CD8-positive, alpha-beta memory T cell (primary cell): Measurements from ENCODE around the gene BCAP29. TPM values are rescaled to one million over a fixed set of nuclear protein-coding genes. Genes with fewer than 3 reads are reported as not detected.

Experiments
- CTCF ChIA-PET: fragments of 350-600 bp; sonication (Branson Sonifier 250); formaldehyde crosslinking; loops from one replicate; lab custom pipeline; 2021; ENCODE audit warnings: antibody characterized with exemption; lab: Charles Lee
- POLR2A ChIA-PET: fragments of 350-600 bp; sonication (Branson Sonifier 250); formaldehyde crosslinking; loops from one replicate; lab custom pipeline; 2021; ENCODE audit warnings: antibody characterized with exemption; lab: Charles Lee
- DNase-seq, 5 donors: peaks; one replicate each; pipeline versions ENCODE4 v3.0.0 to v3.0.0-alpha.2; 2020 to 2022; ENCODE audit warnings: mixed read lengths in 1 of 5
- H3K27ac ChIP-seq: one replicate; pipeline ENCODE4 v1.7.0; 2013; ENCODE audit warnings: low read depth, mild to moderate bottlenecking, low read length, moderate library complexity
- H3K27me3 ChIP-seq: 2 replicates; pipeline ENCODE4 v1.7.0; 2013; ENCODE audit warnings: low read length, mild to moderate bottlenecking; ENCODE audit not compliant: insufficient read depth, poor library complexity, severe bottlenecking
- H3K36me3 ChIP-seq: 2 replicates; pipeline ENCODE4 v1.7.0; 2013; ENCODE audit warnings: mild to moderate bottlenecking, low read length, moderate library complexity; ENCODE audit not compliant: insufficient read depth
- H3K4me1 ChIP-seq: 2 replicates; pipeline ENCODE4 v1.7.0; 2013; ENCODE audit warnings: mild to moderate bottlenecking, low read length, moderate library complexity; ENCODE audit not compliant: insufficient read depth
- H3K4me3 ChIP-seq: 2 replicates; pipeline ENCODE4 v1.7.0; 2013; ENCODE audit warnings: mild to moderate bottlenecking, low read length
- H3K9me3 ChIP-seq: 2 replicates; pipeline ENCODE4 v1.7.0; 2013; ENCODE audit warnings: mild to moderate bottlenecking, low read length
- H3K27ac Mint-ChIP-seq, 8 donors: one replicate each; pipeline ENCODE4 v1.8.0; 2020 to 2021; ENCODE audit warnings: mixed read lengths in 8 of 8, mild to moderate bottlenecking in 6 of 8, inconsistent platforms in 3 of 8, moderate library complexity in 3 of 8
- H3K27me3 Mint-ChIP-seq, 2 donors: one replicate each; pipeline ENCODE4 v1.8.0; 2020 to 2021; ENCODE audit warnings: mixed read lengths in 2 of 2, mild to moderate bottlenecking in 1 of 2, moderate library complexity in 1 of 2
- H3K36me3 Mint-ChIP-seq, 3 donors: one replicate each; pipeline ENCODE4 v1.8.0; 2020 to 2021; ENCODE audit warnings: mixed read lengths in 3 of 3, inconsistent platforms in 1 of 3, mild to moderate bottlenecking in 1 of 3
- H3K4me1 Mint-ChIP-seq, 3 donors: one replicate each; pipeline ENCODE4 v1.8.0; 2020 to 2021; ENCODE audit warnings: mixed read lengths in 3 of 3, inconsistent platforms in 1 of 3, mild to moderate bottlenecking in 1 of 3
- H3K4me3 Mint-ChIP-seq, 7 donors: one replicate each; pipeline ENCODE4 v1.8.0; 2020 to 2021; ENCODE audit warnings: mixed read lengths in 7 of 7, mild to moderate bottlenecking in 6 of 7, moderate library complexity in 4 of 7, inconsistent platforms in 2 of 7
- H3K9me3 Mint-ChIP-seq, 5 donors: one replicate each; pipeline ENCODE4 v1.8.0; 2020 to 2022; ENCODE audit warnings: mixed read lengths in 5 of 5, mild to moderate bottlenecking in 3 of 5, moderate library complexity in 2 of 5, inconsistent platforms in 1 of 5
- polyA plus RNA-seq: library from polyadenylated mRNA; unstranded; fragments of 300-500 nt; fragmentation: Illumina TruSeq; gene quantifications from one replicate; pipeline ENCODE4 v1.2.3, GENCODE V29; 2021
- total RNA-seq, 2 experiments: library from RNA; stranded (reverse); gene quantifications; one replicate each; pipeline ENCODE4 v1.2.3, GENCODE V29; 2021

The BCAP29 gene
- total and polyA plus RNA-seq, 3 experiments from 2014 or later = 44.6 to 48.7 (median 46.5) TPM

GRCh38 chr7:107613439-107613838 is 33.4 kb downstream of the BCAP29 start:
- Histone ChIP-seq H3K4me1 (no peaks in the 10 kb centered on the region), H3K27ac (no peak overlapping the region), H3K27me3 (no peaks in the 10 kb centered on the region), H3K36me3 (peaks cover 5% of the 10 kb centered on the region), H3K4me3 (no peak overlapping the region), H3K9me3 (no peaks in the 10 kb centered on the region)
- H3K27ac Mint-ChIP-seq = peak overlapping the region in 1 of 8 donors; percentile 1
- ChIA-PET CTCF (no interaction called here), POLR2A (no interaction called here)
- H3K9me3 Mint-ChIP-seq = no peaks in the 10 kb centered on the region
- no peak overlapping the region for H3K4me3 Mint-ChIP-seq
- peaks cover 10 to 44% (median 11%) of the 10 kb centered on the region in 3 donors for H3K36me3 Mint-ChIP-seq
- H3K27me3 Mint-ChIP-seq = no peaks in the 10 kb centered on the region
- no peak for DNase-seq
- H3K4me1 Mint-ChIP-seq = no peaks in the 10 kb centered on the region

- H3K9me3 ChIP-seq = no peaks in the 10 kb centered on the region
- H3K4me1 ChIP-seq = no peaks in the 10 kb centered on the region
- H3K27ac ChIP-seq = no peak overlapping the region
- Mint-ChIP-seq H3K27me3 (no peaks in the 10 kb centered on the region), H3K4me3 (no peak overlapping the region), H3K27ac (peak overlapping the region in 1 of 8 donors; percentile 1), H3K4me1 (no peaks in the 10 kb centered on the region), H3K9me3 (no peaks in the 10 kb centered on the region), H3K36me3 (peaks cover 7 to 42% (median 9%) of the 10 kb centered on the region in 3 donors)
- ChIA-PET POLR2A (no interaction called here), CTCF (no interaction called here)
- H3K36me3 ChIP-seq = peaks cover 5% of the 10 kb centered on the region
- no peak for DNase-seq
- no peak overlapping the region for H3K4me3 ChIP-seq
- no peaks in the 10 kb centered on the region for H3K27me3 ChIP-seq
These were observed 33.9 kb downstream of the BCAP29 start for GRCh38 chr7:107613948-107614347.

- Mint-ChIP-seq H3K9me3 (no peaks in the 10 kb centered on the region), H3K27ac (no peak overlapping the region), H3K27me3 (no peaks in the 10 kb centered on the region), H3K36me3 (peaks cover 4 to 39% (median 8%) of the 10 kb centered on the region in 3 donors), H3K4me1 (no peaks in the 10 kb centered on the region), H3K4me3 (no peak overlapping the region)
- no peaks in the 10 kb centered on the region for H3K4me1 ChIP-seq
- peaks cover 5% of the 10 kb centered on the region for H3K36me3 ChIP-seq
- no peaks in the 10 kb centered on the region for H3K27me3 ChIP-seq
- H3K4me3 ChIP-seq = no peak overlapping the region
- no peak overlapping the region for H3K27ac ChIP-seq
- DNase-seq = no peak
- CTCF ChIA-PET = no interaction called here
- no peaks in the 10 kb centered on the region for H3K9me3 ChIP-seq
- POLR2A ChIA-PET = no interaction called here
These were observed 34.4 kb downstream of the BCAP29 start for GRCh38 chr7:107614425-107614824.

GRCh38 chr7:107615910-107616680 is 36.0 kb downstream of the BCAP29 start:
- H3K9me3 ChIP-seq = no peaks in the 10 kb centered on the region
- H3K27ac ChIP-seq = no peak overlapping the region
- no peaks in the 10 kb centered on the region for H3K27me3 ChIP-seq
- H3K36me3 ChIP-seq = peaks cover 5% of the 10 kb centered on the region
- ChIA-PET CTCF (interaction anchor here (1.4 kb wide), 1 partner anchor 11 kb away, joined by 3 read pairs; no protein-coding TSS in a partner anchor), POLR2A (no interaction called here)
- Mint-ChIP-seq H3K27ac (peak overlapping the region in 1 of 8 donors; percentile 86), H3K36me3 (peaks cover 0 to 39% (median 12%) of the 10 kb centered on the region in 3 donors), H3K9me3 (no peaks in the 10 kb centered on the region), H3K4me1 (no peaks in the 10 kb centered on the region), H3K4me3 (no peak overlapping the region), H3K27me3 (no peaks in the 10 kb centered on the region)
- no peak for DNase-seq
- no peak overlapping the region for H3K4me3 ChIP-seq
- no peaks in the 10 kb centered on the region for H3K4me1 ChIP-seq

- Histone ChIP-seq H3K36me3 (no peaks in the 10 kb centered on the region), H3K27ac (no peak overlapping the region), H3K4me3 (no peak overlapping the region), H3K4me1 (no peaks in the 10 kb centered on the region), H3K9me3 (no peaks in the 10 kb centered on the region), H3K27me3 (no peaks in the 10 kb centered on the region)
- ChIA-PET POLR2A (no interaction called here), CTCF (no interaction called here)
- H3K27ac Mint-ChIP-seq = no peak overlapping the region
- H3K4me1 Mint-ChIP-seq = no peaks in the 10 kb centered on the region
- H3K4me3 Mint-ChIP-seq = no peak overlapping the region
- H3K9me3 Mint-ChIP-seq = no peaks in the 10 kb centered on the region
- H3K36me3 Mint-ChIP-seq = peaks cover 1 to 8% (median 5%) of the 10 kb centered on the region in 3 donors
- DNase-seq = no peak
- no peaks in the 10 kb centered on the region for H3K27me3 Mint-ChIP-seq
These were observed 42.4 kb downstream of the BCAP29 start for GRCh38 chr7:107622429-107622828.

- POLR2A ChIA-PET = no interaction called here
- H3K4me3 Mint-ChIP-seq = no peak overlapping the region
- no peak for DNase-seq
- H3K27ac ChIP-seq = no peak overlapping the region
- H3K4me1 Mint-ChIP-seq = no peaks in the 10 kb centered on the region
- CTCF ChIA-PET = no interaction called here
- no peaks in the 10 kb centered on the region for H3K27me3 Mint-ChIP-seq
- H3K27ac Mint-ChIP-seq = no peak overlapping the region
- no peaks in the 10 kb centered on the region for H3K4me1 ChIP-seq
- no peak overlapping the region for H3K4me3 ChIP-seq
- no peaks in the 10 kb centered on the region for H3K9me3 Mint-ChIP-seq
- H3K36me3 Mint-ChIP-seq = peaks cover 0 to 8% (median 5%) of the 10 kb centered on the region in 3 donors
- H3K36me3 ChIP-seq = no peaks in the 10 kb centered on the region
- no peaks in the 10 kb centered on the region for H3K9me3 ChIP-seq
- H3K27me3 ChIP-seq = no peaks in the 10 kb centered on the region
These were observed 42.8 kb downstream of the BCAP29 start for GRCh38 chr7:107622894-107623293.

GRCh38 chr7:107627002-107627401 is 47.0 kb downstream of the BCAP29 start:
- Histone ChIP-seq H3K4me3 (no peak overlapping the region), H3K4me1 (no peaks in the 10 kb centered on the region), H3K27ac (no peak overlapping the region), H3K36me3 (no peaks in the 10 kb centered on the region), H3K9me3 (no peaks in the 10 kb centered on the region), H3K27me3 (no peaks in the 10 kb centered on the region)
- ChIA-PET POLR2A (no interaction called here), CTCF (no interaction called here)
- no peak overlapping the region for H3K27ac Mint-ChIP-seq
- no peak for DNase-seq
- H3K27me3 Mint-ChIP-seq = no peaks in the 10 kb centered on the region
- no peak overlapping the region for H3K4me3 Mint-ChIP-seq
- no peaks in the 10 kb centered on the region for H3K9me3 Mint-ChIP-seq
- peaks cover 6 to 14% (median 7%) of the 10 kb centered on the region in 3 donors for H3K36me3 Mint-ChIP-seq
- H3K4me1 Mint-ChIP-seq = no peaks in the 10 kb centered on the region

- Mint-ChIP-seq H3K27ac (no peak overlapping the region), H3K27me3 (peaks cover 0 to 1% of the 10 kb centered on the region in 2 donors), H3K9me3 (no peaks in the 10 kb centered on the region), H3K4me3 (no peak overlapping the region), H3K36me3 (peaks cover 6 to 14% (median 7%) of the 10 kb centered on the region in 3 donors), H3K4me1 (no peaks in the 10 kb centered on the region)
- ChIA-PET CTCF (no interaction called here), POLR2A (no interaction called here)
- no peaks in the 10 kb centered on the region for H3K9me3 ChIP-seq
- H3K27ac ChIP-seq = no peak overlapping the region
- no peaks in the 10 kb centered on the region for H3K4me1 ChIP-seq
- H3K4me3 ChIP-seq = no peak overlapping the region
- H3K36me3 ChIP-seq = no peaks in the 10 kb centered on the region
- no peaks in the 10 kb centered on the region for H3K27me3 ChIP-seq
- DNase-seq = no peak
These were observed 48.5 kb downstream of the BCAP29 start for GRCh38 chr7:107628461-107629064.
